GM23338 (cell line): ENCODE results near the gene ARHGAP42.
A peak's percentile ranks its signal among the peaks of the same experiment; 100 is the strongest.

Experiments used
- CREB1 ChIP-seq: fragments of 250-450 bp; sonication (Bioruptor Pico); IDR thresholded peaks from 2 replicates; pipeline ENCODE4 v1.5.0; 2020; ENCODE audit warnings: low read depth, mild to moderate bottlenecking, moderate library complexity
- EZH2 ChIP-seq: fragments of 200-600 bp; sonication (generic); IDR thresholded peaks from one replicate; pipeline ENCODE4 v1.8.0; 2017; ENCODE audit warnings: antibody characterized with exemption, mild to moderate bottlenecking, low read depth; ENCODE audit not compliant: unreplicated experiment
- EZH2phosphoT487 ChIP-seq: fragments of 200-600 bp; sonication (generic); IDR thresholded peaks from one replicate; pipeline ENCODE4 v1.8.1; 2018; ENCODE audit warnings: antibody characterized with exemption; ENCODE audit not compliant: unreplicated experiment
- POLR2AphosphoS5 ChIP-seq: IDR thresholded peaks from 2 replicates; pipeline ENCODE4 v1.6.1; 2016; ENCODE audit warnings: antibody characterized with exemption, low read depth
- STAT1 ChIP-seq: IDR thresholded peaks from one replicate; pipeline ENCODE4 v1.6.1; 2016; ENCODE audit warnings: antibody characterized with exemption; ENCODE audit not compliant: unreplicated experiment
- ZNF114 ChIP-seq: fragments of 250-450 bp; sonication (Bioruptor Pico); IDR thresholded peaks from 2 replicates; pipeline ENCODE4 v1.5.0; 2020; ENCODE audit warnings: mild to moderate bottlenecking, moderate library complexity
- TF ChIP-seq, protein P1 (sequence below), 2 experiments: fragments of 200-600 bp in 1 of 2; sonication (generic) in 1 of 2; conservative IDR thresholded peaks; 2 replicates each; pipeline versions ENCODE4 v1.5.1 to v1.6.1; 2016 to 2017; ENCODE audit warnings: antibody characterized with exemption in 2 of 2, low read depth in 2 of 2, mild to moderate bottlenecking in 2 of 2, moderate library complexity in 1 of 2
- TF ChIP-seq, protein P2 (sequence below): IDR thresholded peaks from one replicate; pipeline ENCODE4 v1.6.1; 2018; ENCODE audit warnings: antibody characterized with exemption; ENCODE audit not compliant: unreplicated experiment
- TF ChIP-seq, protein P3 (sequence below): IDR thresholded peaks from 2 replicates; pipeline ENCODE4 v1.6.1; 2016; ENCODE audit warnings: antibody characterized with exemption
- TF ChIP-seq, protein P4 (sequence below): fragments of 250-450 bp; sonication (Bioruptor Pico); IDR thresholded peaks from 2 replicates; pipeline ENCODE4 v1.5.0; 2020; ENCODE audit warnings: mild to moderate bottlenecking, moderate library complexity

DNA sequence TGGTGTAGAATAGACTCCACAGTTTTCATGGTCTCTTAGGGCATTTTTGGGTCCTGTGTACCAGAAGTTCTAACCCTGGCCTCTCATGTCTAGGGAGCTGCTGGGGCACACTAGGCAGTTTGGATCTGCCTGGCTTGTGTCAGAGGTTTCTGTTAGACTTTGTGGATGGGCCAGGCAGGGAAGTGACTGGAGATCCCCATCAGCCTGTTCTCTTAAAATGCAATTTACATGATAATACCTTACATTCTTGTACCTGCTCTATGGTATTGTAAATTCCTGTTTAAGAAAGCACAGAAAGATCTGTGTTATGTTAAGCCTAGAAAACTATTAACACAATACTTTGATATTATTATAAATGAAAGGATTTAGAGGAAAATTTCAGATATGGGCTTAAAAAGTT lies 104.0 kb downstream of the ARHGAP42 start:
- TF ChIP-seq, protein P1, sequence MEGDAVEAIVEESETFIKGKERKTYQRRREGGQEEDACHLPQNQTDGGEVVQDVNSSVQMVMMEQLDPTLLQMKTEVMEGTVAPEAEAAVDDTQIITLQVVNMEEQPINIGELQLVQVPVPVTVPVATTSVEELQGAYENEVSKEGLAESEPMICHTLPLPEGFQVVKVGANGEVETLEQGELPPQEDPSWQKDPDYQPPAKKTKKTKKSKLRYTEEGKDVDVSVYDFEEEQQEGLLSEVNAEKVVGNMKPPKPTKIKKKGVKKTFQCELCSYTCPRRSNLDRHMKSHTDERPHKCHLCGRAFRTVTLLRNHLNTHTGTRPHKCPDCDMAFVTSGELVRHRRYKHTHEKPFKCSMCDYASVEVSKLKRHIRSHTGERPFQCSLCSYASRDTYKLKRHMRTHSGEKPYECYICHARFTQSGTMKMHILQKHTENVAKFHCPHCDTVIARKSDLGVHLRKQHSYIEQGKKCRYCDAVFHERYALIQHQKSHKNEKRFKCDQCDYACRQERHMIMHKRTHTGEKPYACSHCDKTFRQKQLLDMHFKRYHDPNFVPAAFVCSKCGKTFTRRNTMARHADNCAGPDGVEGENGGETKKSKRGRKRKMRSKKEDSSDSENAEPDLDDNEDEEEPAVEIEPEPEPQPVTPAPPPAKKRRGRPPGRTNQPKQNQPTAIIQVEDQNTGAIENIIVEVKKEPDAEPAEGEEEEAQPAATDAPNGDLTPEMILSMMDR (conservative IDR thresholded peaks at IDR 0.05; ENCODE audit: low read depth in 2 of 2): no peak
- TF ChIP-seq CREB1 (CRISPR knock-in tag) (peak; percentile 32; the same call in 1 of the 2 replicates), POLR2AphosphoS5 (no peak), EZH2 (no peak), EZH2phosphoT487 (no peak), ZNF114 (CRISPR knock-in tag) (no peak), STAT1 (no peak)
- TF ChIP-seq, protein P2, sequence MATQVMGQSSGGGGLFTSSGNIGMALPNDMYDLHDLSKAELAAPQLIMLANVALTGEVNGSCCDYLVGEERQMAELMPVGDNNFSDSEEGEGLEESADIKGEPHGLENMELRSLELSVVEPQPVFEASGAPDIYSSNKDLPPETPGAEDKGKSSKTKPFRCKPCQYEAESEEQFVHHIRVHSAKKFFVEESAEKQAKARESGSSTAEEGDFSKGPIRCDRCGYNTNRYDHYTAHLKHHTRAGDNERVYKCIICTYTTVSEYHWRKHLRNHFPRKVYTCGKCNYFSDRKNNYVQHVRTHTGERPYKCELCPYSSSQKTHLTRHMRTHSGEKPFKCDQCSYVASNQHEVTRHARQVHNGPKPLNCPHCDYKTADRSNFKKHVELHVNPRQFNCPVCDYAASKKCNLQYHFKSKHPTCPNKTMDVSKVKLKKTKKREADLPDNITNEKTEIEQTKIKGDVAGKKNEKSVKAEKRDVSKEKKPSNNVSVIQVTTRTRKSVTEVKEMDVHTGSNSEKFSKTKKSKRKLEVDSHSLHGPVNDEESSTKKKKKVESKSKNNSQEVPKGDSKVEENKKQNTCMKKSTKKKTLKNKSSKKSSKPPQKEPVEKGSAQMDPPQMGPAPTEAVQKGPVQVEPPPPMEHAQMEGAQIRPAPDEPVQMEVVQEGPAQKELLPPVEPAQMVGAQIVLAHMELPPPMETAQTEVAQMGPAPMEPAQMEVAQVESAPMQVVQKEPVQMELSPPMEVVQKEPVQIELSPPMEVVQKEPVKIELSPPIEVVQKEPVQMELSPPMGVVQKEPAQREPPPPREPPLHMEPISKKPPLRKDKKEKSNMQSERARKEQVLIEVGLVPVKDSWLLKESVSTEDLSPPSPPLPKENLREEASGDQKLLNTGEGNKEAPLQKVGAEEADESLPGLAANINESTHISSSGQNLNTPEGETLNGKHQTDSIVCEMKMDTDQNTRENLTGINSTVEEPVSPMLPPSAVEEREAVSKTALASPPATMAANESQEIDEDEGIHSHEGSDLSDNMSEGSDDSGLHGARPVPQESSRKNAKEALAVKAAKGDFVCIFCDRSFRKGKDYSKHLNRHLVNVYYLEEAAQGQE: no peak
- TF ChIP-seq, protein P3, sequence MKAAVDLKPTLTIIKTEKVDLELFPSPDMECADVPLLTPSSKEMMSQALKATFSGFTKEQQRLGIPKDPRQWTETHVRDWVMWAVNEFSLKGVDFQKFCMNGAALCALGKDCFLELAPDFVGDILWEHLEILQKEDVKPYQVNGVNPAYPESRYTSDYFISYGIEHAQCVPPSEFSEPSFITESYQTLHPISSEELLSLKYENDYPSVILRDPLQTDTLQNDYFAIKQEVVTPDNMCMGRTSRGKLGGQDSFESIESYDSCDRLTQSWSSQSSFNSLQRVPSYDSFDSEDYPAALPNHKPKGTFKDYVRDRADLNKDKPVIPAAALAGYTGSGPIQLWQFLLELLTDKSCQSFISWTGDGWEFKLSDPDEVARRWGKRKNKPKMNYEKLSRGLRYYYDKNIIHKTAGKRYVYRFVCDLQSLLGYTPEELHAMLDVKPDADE: no peak
- TF ChIP-seq, protein P4, sequence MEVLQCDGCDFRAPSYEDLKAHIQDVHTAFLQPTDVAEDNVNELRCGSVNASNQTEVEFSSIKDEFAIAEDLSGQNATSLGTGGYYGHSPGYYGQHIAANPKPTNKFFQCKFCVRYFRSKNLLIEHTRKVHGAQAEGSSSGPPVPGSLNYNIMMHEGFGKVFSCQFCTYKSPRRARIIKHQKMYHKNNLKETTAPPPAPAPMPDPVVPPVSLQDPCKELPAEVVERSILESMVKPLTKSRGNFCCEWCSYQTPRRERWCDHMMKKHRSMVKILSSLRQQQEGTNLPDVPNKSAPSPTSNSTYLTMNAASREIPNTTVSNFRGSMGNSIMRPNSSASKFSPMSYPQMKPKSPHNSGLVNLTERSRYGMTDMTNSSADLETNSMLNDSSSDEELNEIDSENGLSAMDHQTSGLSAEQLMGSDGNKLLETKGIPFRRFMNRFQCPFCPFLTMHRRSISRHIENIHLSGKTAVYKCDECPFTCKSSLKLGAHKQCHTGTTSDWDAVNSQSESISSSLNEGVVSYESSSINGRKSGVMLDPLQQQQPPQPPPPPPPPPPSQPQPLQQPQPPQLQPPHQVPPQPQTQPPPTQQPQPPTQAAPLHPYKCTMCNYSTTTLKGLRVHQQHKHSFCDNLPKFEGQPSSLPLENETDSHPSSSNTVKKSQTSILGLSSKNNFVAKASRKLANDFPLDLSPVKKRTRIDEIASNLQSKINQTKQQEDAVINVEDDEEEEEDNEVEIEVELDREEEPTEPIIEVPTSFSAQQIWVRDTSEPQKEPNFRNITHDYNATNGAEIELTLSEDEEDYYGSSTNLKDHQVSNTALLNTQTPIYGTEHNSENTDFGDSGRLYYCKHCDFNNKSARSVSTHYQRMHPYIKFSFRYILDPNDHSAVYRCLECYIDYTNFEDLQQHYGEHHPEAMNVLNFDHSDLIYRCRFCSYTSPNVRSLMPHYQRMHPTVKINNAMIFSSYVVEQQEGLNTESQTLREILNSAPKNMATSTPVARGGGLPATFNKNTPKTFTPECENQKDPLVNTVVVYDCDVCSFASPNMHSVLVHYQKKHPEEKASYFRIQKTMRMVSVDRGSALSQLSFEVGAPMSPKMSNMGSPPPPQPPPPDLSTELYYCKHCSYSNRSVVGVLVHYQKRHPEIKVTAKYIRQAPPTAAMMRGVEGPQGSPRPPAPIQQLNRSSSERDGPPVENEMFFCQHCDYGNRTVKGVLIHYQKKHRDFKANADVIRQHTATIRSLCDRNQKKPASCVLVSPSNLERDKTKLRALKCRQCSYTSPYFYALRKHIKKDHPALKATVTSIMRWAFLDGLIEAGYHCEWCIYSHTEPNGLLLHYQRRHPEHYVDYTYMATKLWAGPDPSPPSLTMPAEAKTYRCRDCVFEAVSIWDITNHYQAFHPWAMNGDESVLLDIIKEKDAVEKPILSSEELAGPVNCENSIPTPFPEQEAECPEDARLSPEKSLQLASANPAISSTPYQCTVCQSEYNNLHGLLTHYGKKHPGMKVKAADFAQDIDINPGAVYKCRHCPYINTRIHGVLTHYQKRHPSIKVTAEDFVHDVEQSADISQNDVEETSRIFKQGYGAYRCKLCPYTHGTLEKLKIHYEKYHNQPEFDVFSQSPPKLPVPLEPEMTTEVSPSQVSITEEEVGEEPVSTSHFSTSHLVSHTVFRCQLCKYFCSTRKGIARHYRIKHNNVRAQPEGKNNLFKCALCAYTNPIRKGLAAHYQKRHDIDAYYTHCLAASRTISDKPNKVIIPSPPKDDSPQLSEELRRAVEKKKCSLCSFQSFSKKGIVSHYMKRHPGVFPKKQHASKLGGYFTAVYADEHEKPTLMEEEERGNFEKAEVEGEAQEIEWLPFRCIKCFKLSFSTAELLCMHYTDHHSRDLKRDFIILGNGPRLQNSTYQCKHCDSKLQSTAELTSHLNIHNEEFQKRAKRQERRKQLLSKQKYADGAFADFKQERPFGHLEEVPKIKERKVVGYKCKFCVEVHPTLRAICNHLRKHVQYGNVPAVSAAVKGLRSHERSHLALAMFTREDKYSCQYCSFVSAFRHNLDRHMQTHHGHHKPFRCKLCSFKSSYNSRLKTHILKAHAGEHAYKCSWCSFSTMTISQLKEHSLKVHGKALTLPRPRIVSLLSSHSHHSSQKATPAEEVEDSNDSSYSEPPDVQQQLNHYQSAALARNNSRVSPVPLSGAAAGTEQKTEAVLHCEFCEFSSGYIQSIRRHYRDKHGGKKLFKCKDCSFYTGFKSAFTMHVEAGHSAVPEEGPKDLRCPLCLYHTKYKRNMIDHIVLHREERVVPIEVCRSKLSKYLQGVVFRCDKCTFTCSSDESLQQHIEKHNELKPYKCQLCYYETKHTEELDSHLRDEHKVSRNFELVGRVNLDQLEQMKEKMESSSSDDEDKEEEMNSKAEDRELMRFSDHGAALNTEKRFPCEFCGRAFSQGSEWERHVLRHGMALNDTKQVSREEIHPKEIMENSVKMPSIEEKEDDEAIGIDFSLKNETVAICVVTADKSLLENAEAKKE: peak; percentile 95
